Sciatic nerve (tissue), 2 donors: ENCODE results near the gene PTPRJ. TPM values are rescaled to one million over a fixed set of nuclear protein-coding genes. Genes with fewer than 3 reads are reported as not detected.
"Not testable (repeated sequence)": the region's sequence is repeated elsewhere in the genome, so short reads cannot be mapped to it uniquely, and the experiment has no call there.

Experiments
- ATAC-seq: fragments of 200-7000 bp; cut with Tn5 transposase; one replicate; pipeline ENCODE4 v1.9.1; 2020; ENCODE audit warnings: mild to moderate bottlenecking, moderate library complexity
- DNase-seq: peaks from one replicate; pipeline ENCODE4 v3.0.0-alpha.2; 2020; ENCODE audit warnings: low spot score
- intact Hi-C: fragments of 100-400 bp; cut with DNase I; formaldehyde crosslinking; loops from one replicate; pipeline ENCODE4 v1.14.2; 2022
- total RNA-seq: library from RNA; stranded (reverse); fragmentation: NEBNext Ultra II Directional; extraction: Animal tissue kit (Norgen Biotek cat#: 25700); gene quantifications from one replicate; pipeline ENCODE4 v1.2.1, GENCODE V29; 2021
- donor health status: DM: no; HTN: no; CAD: no.
- donor health status: DM: no; HTN: no; CAD: no.

Gene PTPRJ
- 35.1 TPM for total RNA-seq

- intact Hi-C loops = loop anchor here (10.0 kb wide), 1 partner anchor 125 kb away; no protein-coding TSS in a partner anchor
Measured at GRCh38 chr11:47980088-47980906, at the start of gene PTPRJ. PTPRJ (plus strand) TSS chr11:47980559; CDS start chr11:47980913, 354 bp downstream.

GRCh38 chr11:47932544-47932943 lies 47.8 kb upstream of the PTPRJ start:
- intact Hi-C loops = loop anchor here (10.0 kb wide), 1 partner anchor 172 kb away; no protein-coding TSS in a partner anchor
- ATAC-seq (no peak), DNase-seq (no peak)

More at GRCh38 chr11:47980088-47980906, at the start of gene PTPRJ:
- DNase-seq (peak; percentile 82), ATAC-seq (peak; percentile 81)

GRCh38 chr11:47933797-47934196 lies 46.6 kb upstream of the PTPRJ start:
- not testable (repeated sequence) for ATAC-seq, DNase-seq
- intact Hi-C loops = loop anchor here (10.0 kb wide), 1 partner anchor 171 kb away; no protein-coding TSS in a partner anchor

GRCh38 chr11:47938791-47939560 lies 41.4 kb upstream of the PTPRJ start:
- ATAC-seq = no peak
- no peak for DNase-seq
- intact Hi-C loops = loop anchor here (10.0 kb wide), 1 partner anchor 166 kb away; no protein-coding TSS in a partner anchor

- no peak for DNase-seq
- ATAC-seq = no peak
- intact Hi-C loops = no loop called here
Measured at GRCh38 chr11:47940904-47941649, 39.3 kb upstream of the PTPRJ start.

DNA sequence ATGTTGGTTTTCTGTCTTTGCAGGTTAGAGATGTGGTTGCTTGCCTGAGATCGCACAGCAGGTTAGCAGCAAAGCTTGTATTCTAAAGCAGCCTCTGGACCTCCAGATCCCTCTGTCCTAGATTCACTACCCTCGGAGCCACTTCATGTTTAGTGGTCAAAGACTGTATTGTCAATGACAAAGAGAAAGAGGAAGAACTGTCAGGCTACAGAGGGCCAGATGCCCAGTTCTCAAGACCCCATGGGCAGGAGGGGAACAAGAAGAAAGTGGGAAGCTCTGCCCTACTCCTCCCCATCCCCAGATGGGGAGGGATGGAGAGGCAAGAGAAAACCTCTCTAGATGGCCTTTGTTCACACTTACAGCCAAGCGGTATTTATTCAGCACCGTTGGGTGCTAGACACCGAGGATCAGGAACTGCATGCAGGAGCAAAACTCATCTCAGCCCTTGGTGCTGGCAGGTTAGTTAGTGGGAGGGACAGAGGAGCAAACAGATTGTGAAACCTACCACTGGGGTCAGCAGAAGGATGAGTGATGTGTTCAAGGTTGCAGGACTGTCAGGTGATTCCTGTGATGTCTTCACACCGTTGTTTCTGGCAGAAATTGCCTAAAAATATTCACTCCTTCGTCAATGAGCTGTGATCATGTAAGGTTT lies 38.3 kb upstream of the PTPRJ start:
- no peak for DNase-seq
- intact Hi-C loops = no loop called here
- peak; percentile 55 for ATAC-seq

DNA sequence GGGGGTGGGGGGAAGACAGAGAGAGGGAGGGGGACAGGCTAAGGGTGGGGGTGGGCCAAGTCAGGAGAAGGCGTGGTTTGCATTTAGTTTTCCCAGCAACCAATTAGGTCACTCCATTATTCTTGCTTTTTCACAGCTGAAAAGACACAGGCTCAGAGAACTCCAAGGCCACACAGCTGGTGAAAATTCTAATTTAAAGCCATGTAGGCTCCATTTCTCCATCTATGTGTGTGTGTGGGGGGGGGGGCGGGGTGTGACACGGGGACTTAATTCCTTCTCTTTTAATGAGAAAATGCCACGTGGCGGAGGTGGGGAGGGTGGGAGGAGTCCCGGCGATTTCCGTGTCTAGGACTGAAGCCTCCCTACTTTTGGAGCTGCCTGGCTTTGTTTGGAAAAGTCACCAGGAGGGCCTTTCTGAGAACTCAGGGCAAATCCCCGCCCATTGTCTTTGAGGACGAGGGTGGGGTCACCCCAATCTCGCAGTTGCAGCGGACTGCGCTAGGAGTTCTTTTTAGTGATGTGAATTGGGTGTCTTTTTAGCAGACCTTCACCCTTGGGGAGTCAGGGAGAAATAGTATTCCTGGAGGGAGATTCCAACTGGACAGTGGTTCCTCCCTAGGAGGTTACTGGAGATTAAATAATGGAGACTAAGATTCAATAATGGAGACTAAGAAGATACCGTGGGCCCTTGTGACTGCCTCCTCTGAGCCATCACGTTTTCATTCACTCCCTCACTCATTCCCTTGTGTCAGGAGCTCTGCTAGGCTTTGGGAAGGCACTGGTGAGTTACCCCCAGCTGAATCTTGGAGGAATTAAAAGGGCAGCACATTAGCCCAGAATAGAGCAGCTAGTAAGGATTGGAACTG lies 36.4 kb upstream of the PTPRJ start:
- intact Hi-C loops = no loop called here
- ATAC-seq (no peak), DNase-seq (no peak)

GRCh38 chr11:47944632-47945031 lies 35.7 kb upstream of the PTPRJ start:
- intact Hi-C loops = no loop called here
- no peak for ATAC-seq

DNA sequence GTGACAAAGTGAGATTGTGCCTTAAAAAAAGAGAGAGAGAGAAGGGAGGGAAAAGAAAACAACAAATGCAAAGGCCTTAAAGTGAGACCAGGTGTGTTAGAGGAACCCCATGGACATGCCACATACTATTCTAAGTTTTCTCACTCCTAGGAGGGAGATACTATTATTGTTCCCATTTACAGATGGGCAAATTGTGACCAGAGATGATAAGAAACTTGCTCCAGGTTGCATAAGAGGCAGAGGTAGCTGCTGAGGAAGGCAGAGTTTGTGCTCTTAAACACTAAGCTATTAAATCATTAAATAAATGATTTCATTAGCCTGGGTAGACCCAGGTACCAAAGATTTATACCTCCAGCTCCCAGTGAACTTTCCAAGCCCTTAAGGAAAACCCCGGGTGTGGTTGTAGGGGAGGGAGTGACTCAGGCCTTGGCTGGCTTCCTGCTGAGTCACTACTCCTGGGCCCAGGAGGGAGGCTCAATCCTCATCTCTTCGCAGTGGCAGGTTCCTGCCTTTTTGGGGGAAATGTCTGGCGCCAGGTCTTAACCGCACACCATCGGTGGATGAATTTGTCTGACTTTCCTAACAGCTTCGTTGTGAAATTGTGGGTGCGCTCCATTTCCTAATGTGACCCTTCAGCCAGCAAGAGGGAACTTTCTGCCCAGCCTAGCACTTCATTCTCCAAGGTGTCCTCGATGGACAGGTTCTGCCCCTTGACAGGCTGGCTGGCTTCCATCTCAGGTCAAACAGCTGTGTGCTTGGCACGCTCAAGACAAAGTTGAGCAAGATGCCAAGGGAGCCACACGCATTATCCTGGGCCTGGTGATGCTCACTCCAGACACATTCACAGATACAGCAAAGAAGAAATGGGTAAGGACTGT lies 33.4 kb upstream of the PTPRJ start:
- ATAC-seq (peak; percentile 93), DNase-seq (peak; percentile 82)
- intact Hi-C loops = no loop called here

More at GRCh38 chr11:47944632-47945031, 35.7 kb upstream of the PTPRJ start:
- DNase-seq = no peak

GRCh38 chr11:47948137-47948536 lies 32.2 kb upstream of the PTPRJ start:
- intact Hi-C loops = no loop called here

DNA sequence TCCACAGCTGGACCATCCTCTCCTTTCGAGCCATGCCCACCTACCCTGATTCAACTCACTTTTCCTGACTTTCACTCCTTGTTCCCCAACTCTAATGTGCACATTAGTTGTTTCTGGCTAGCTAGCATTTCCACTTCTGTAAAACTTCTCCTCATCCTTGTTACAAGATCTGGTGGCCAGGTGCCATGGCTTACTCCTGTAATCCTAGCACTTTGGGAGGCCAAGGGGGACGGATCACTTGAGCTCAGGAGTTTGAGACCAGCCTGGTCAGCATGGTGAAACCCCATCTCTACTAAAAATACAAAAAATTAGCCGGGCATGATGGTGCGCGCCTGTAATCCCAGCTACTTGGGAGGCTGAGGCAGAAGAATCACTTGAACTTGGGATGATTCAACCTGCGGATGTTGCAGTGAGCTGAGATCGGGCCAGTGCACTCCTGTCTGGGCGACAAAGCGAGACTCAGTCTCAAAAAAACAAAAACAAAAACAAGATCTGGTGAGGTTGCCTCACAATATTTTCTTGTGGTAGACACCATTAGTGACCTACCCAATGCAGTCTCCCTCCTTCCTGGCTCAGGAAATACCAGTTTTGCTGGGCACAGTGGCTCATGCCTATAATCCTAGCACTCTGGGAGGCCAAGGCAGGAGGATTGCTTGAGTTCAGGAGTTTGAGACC lies 31.2 kb upstream of the PTPRJ start:
- intact Hi-C loops, DNase-seq, ATAC-seq: not testable (repeated sequence)

More at GRCh38 chr11:47948137-47948536, 32.2 kb upstream of the PTPRJ start:
- ATAC-seq (no peak), DNase-seq (no peak)

- intact Hi-C loops = no loop called here
- ATAC-seq (no peak), DNase-seq (no peak)
Measured at GRCh38 chr11:47950396-47950795, 30.0 kb upstream of the PTPRJ start.

DNA sequence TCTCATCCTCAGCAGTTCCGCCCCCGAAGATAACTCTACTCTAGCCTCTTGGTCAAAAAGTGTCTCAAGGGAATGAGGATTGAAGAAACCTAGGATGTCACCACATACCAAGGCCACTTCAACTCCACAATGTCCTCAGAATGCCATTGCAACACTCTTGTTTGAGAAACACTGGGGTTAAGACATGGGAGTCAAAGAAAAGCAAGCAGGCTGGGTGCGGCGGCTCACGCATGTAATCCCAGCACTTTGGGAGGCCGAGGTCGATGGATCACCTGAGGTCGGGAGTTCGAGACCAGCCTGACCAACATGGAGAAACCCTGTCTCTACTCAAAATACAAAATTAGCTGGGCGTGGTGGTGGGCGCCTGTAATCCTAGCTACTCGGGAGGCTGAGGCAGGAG lies 28.9 kb upstream of the PTPRJ start:
- intact Hi-C loops, DNase-seq, ATAC-seq: not testable (repeated sequence)

DNA sequence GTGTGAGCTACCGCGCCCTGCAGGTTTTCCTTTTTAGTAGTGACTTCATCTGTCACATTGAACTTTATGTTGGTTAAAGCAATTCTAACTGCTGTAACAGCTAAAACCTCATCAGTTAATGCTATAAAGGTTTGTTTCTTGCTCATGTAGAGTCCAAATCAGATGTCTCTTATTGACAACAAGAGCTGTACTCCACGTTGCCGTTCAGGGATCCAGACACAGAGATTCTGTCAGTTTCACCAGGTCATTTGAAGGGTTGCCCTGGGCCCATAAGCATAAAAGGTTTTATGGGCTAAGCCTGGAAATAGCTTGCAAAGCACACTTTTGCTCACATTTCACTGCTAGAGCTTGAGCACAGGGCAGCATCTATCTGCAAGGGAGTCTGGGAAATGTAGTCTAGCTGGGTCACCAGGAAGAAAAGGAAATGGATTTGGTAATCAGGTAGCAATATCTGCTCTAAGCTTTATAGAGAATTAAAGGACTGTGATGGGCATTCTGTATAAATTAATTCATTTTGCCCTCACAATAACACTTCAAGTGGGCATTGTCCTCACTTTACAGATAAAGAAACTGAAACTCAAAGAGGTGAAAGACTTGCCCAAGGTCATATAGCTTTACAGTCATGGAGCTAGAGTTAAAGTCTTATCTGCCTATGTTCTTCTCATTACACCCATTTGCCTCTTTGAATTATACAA lies 25.2 kb upstream of the PTPRJ start:
- intact Hi-C loops = no loop called here
- ATAC-seq (no peak), DNase-seq (no peak)

DNA sequence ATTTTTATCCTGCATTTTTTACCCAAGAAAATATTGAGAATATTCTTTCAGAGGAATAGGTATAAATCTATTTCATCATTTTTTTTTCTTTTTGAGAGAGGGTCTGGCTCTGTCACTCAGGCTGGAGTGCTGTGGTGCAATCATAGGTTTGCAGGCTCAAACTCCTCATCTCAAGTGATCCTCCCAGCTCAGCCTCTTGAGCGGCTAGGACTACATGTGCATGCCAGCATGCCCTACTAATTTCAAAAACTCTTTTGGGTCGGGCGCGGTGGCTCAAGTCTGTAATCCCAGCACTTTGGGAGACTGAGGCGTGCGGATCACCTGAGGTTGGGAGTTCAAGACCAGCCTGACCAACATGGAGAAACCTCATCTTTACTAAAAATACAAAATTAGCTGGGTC lies 20.3 kb upstream of the PTPRJ start:
- no peak for DNase-seq
- intact Hi-C loops = no loop called here
- no peak for ATAC-seq

DNA sequence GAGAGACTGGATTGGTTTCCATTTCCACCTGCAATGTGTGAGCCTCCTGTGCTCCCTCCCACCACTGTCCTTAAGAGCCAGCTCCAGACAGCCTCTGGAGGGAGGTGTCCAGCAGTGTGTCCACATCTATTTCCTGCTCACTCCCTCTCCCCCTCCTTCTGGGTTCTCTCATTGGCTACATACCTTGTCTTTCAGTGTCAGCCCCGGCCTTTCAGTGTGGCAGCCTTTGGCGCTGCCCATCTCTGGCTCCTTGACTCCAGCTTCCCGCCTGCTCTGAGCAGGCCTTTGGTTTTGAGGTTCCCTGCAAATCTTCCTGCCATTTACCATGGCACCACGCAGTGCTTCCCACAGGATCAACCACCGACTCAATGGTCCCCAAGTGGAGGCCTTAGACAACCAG lies 19.0 kb upstream of the PTPRJ start:
- intact Hi-C loops = no loop called here
- DNase-seq (no peak), ATAC-seq (no peak)
